Common myeloid progenitor, CD34-positive (primary cell): Measurements from ENCODE around the gene SLC8A1.
A peak's percentile ranks its signal among the peaks of the same experiment; 100 is the strongest.
"Not testable (repeated sequence)": the region's sequence is repeated elsewhere in the genome, so short reads cannot be mapped to it uniquely, and the experiment has no call there.

ENCODE experiments used
- CTCF ChIA-PET: fragments of 350-600 bp; sonication (Branson Sonifier 250); formaldehyde crosslinking; loops from one replicate; lab custom pipeline; 2021; ENCODE audit warnings: antibody characterized with exemption; lab: Charles Lee
- POLR2A ChIA-PET: fragments of 350-600 bp; sonication (Branson Sonifier 250); formaldehyde crosslinking; loops from one replicate; lab custom pipeline; 2021; ENCODE audit warnings: antibody characterized with exemption; lab: Charles Lee
- DNase-seq, 3 donors: peaks; one replicate each; pipeline versions ENCODE4 v3.0.0 to v3.0.0-alpha.2; 2013
- H3K27ac ChIP-seq, 2 experiments: 1 replicate in 1 of 2; 2 replicates in 1 of 2; pipeline ENCODE4 v1.7.0; 2013; ENCODE audit warnings: inconsistent platforms in 2 of 2, low read length in 2 of 2, mild to moderate bottlenecking in 2 of 2, low read depth in 1 of 2, moderate library complexity in 1 of 2; ENCODE audit not compliant: severe bottlenecking in 2 of 2, insufficient read depth in 1 of 2, poor library complexity in 1 of 2
- H3K27me3 ChIP-seq, 5 experiments: replicated peaks in 2 of 5; 1 replicate in 3 of 5; 2 replicates in 2 of 5; pipeline versions ENCODE4 v1.6.1 to v1.7.0; 2013; ENCODE audit warnings: low read length in 4 of 5, mild to moderate bottlenecking in 2 of 5, moderate library complexity in 2 of 5, inconsistent platforms in 1 of 5; ENCODE audit not compliant: insufficient read depth in 5 of 5, control insufficient read depth in 4 of 5
- H3K36me3 ChIP-seq, 4 experiments: 1 replicate in 2 of 4; 2 replicates in 2 of 4; pipeline versions ENCODE4 v1.6.1 to v1.7.0; 2013; ENCODE audit warnings: low read length in 3 of 4, control low read depth in 1 of 4, mild to moderate bottlenecking in 1 of 4; ENCODE audit not compliant: control insufficient read depth in 4 of 4, insufficient read depth in 4 of 4
- H3K4me1 ChIP-seq, 4 experiments: 1 replicate in 3 of 4; 2 replicates in 1 of 4; pipeline versions ENCODE4 v1.6.1 to v1.7.1; 2013; ENCODE audit warnings: low read length in 3 of 4, mild to moderate bottlenecking in 3 of 4, control low read depth in 1 of 4, inconsistent platforms in 1 of 4, moderate library complexity in 1 of 4; ENCODE audit not compliant: control insufficient read depth in 4 of 4, insufficient read depth in 4 of 4; ENCODE audit errors: control extremely low read depth in 1 of 4
- H3K4me3 ChIP-seq, 7 experiments: 1 replicate in 4 of 7; 2 replicates in 3 of 7; pipeline versions ENCODE4 v1.5.1 to v1.7.0; 2013; ENCODE audit warnings: mild to moderate bottlenecking in 7 of 7, low read length in 6 of 7, moderate library complexity in 6 of 7, inconsistent platforms in 2 of 7, low read depth in 2 of 7, control low read depth in 1 of 7; ENCODE audit not compliant: insufficient read depth in 4 of 7, control insufficient read depth in 1 of 7; ENCODE audit errors: extremely low read depth in 1 of 7
- H3K9me3 ChIP-seq, 5 experiments: 1 replicate in 4 of 5; 2 replicates in 1 of 5; pipeline versions ENCODE4 v1.6.1 to v1.7.1; 2013; ENCODE audit warnings: low read length in 4 of 5, mild to moderate bottlenecking in 2 of 5, inconsistent platforms in 1 of 5, low read depth in 1 of 5, moderate library complexity in 1 of 5; ENCODE audit not compliant: control insufficient read depth in 4 of 5, insufficient read depth in 2 of 5; ENCODE audit errors: control extremely low read depth in 1 of 5
- WGBS: methylation state at CpG from one replicate; pipeline ENCODE4 v1.1.5; 2013; ENCODE audit not compliant: insufficient coverage; 5-methylcytosine and 5-hydroxymethylcytosine counted together

Gene SLC8A1

GRCh38 chr2:40094451-40094850 lies 357.4 kb downstream of the SLC8A1 start:
- H3K4me1 ChIP-seq = peaks cover 0 to 5% (median 0%) of the 10 kb centered on the region in 4 experiments
- H3K4me3 ChIP-seq = no peak overlapping the region
- H3K36me3 ChIP-seq = no peaks in the 10 kb centered on the region
- H3K9me3 ChIP-seq = no peaks in the 10 kb centered on the region
- ChIA-PET POLR2A (no interaction called here), CTCF (no interaction called here)
- H3K27ac ChIP-seq = no peak overlapping the region
- WGBS = no CpG with 5 or more reads among the region's 1 CpG
- no peaks in the 10 kb centered on the region for H3K27me3 ChIP-seq
- no peak for DNase-seq

- no peaks in the 10 kb centered on the region for H3K36me3 ChIP-seq
- 98% methylated on average over 6 of the region's 6 CpGs for WGBS
- peak in 2 of 3 donors; percentile 14 to 47 for DNase-seq
- H3K4me1 ChIP-seq = peaks cover 0 to 5% (median 0%) of the 10 kb centered on the region in 4 experiments
- CTCF ChIA-PET = no interaction called here
- H3K4me3 ChIP-seq = no peak overlapping the region
- H3K27me3 ChIP-seq = no peaks in the 10 kb centered on the region
- no peaks in the 10 kb centered on the region for H3K9me3 ChIP-seq
- POLR2A ChIA-PET = no interaction called here
- H3K27ac ChIP-seq = no peak overlapping the region
Measured at GRCh38 chr2:40093021-40093675, 358.7 kb downstream of the SLC8A1 start.

DNA sequence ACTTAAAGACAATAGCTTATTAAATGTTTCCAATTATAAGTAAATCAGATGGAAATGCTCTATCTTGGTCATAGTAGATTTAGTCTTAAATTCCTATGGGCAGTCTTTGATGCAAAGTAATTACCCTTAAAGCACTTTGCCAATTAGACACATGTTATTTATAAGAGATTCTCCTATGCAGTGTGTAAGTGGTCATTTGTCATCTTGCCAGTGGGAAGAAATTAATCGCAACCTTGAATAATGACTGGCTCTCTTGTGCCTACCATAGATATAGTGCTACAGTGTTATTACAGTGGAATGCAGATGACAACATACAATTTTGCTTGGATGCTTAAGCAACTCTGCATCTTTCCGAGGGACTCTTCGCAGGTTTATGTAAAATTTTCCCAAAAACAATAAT lies 361.8 kb downstream of the SLC8A1 start:
- CTCF ChIA-PET = no interaction called here

GRCh38 chr2:40087927-40088326 lies 364.0 kb downstream of the SLC8A1 start:
- POLR2A ChIA-PET = no interaction called here
- Histone ChIP-seq H3K27me3 (no peaks in the 10 kb centered on the region), H3K36me3 (no peaks in the 10 kb centered on the region), H3K27ac (no peak overlapping the region), H3K9me3 (no peaks in the 10 kb centered on the region), H3K4me3 (no peak overlapping the region), H3K4me1 (no peaks in the 10 kb centered on the region)
- CTCF ChIA-PET = no interaction called here
- no peak for DNase-seq
- 95% methylated on average over 3 of the region's 7 CpGs for WGBS

More for the DNA sequence above, 361.8 kb downstream of the SLC8A1 start:
- WGBS = 80% methylated on average over 1 of the region's 3 CpGs
- H3K27me3 ChIP-seq = no peaks in the 10 kb centered on the region
- H3K9me3 ChIP-seq = no peaks in the 10 kb centered on the region
- no peak for DNase-seq
- POLR2A ChIA-PET = no interaction called here
- no peak overlapping the region for H3K4me3 ChIP-seq
- no peaks in the 10 kb centered on the region for H3K36me3 ChIP-seq
- peaks cover 0 to 2% (median 0%) of the 10 kb centered on the region in 4 experiments for H3K4me1 ChIP-seq
- H3K27ac ChIP-seq = no peak overlapping the region

GRCh38 chr2:40087434-40087833 lies 364.5 kb downstream of the SLC8A1 start:
- Histone ChIP-seq H3K27ac (no peak overlapping the region), H3K4me3 (no peak overlapping the region), H3K4me1 (no peaks in the 10 kb centered on the region), H3K27me3 (no peaks in the 10 kb centered on the region), H3K36me3 (no peaks in the 10 kb centered on the region), H3K9me3 (no peaks in the 10 kb centered on the region)
- 90% methylated on average over 5 of the region's 5 CpGs for WGBS
- ChIA-PET CTCF (no interaction called here), POLR2A (no interaction called here)
- no peak for DNase-seq

GRCh38 chr2:40085786-40086185 lies 366.1 kb downstream of the SLC8A1 start:
- Histone ChIP-seq H3K9me3 (peaks cover 0 to 3% (median 0%) of the 10 kb centered on the region in 5 experiments), H3K4me3 (no peak overlapping the region), H3K4me1 (no peaks in the 10 kb centered on the region), H3K27me3 (no peaks in the 10 kb centered on the region), H3K36me3 (no peaks in the 10 kb centered on the region), H3K27ac (no peak overlapping the region)
- ChIA-PET POLR2A (no interaction called here), CTCF (no interaction called here)
- 100% methylated on average over 2 of the region's 2 CpGs for WGBS
- DNase-seq = no peak

- CTCF ChIA-PET = not testable (repeated sequence)
Measured at GRCh38 chr2:40073336-40073735, 378.6 kb downstream of the SLC8A1 start.

More at GRCh38 chr2:40073336-40073735, 378.6 kb downstream of the SLC8A1 start:
- H3K4me3 ChIP-seq, H3K36me3 ChIP-seq, H3K9me3 ChIP-seq, H3K27me3 ChIP-seq, H3K4me1 ChIP-seq, H3K27ac ChIP-seq, POLR2A ChIA-PET, DNase-seq: not testable (repeated sequence)
